Coronary artery (tissue), 2 donors: ENCODE measurements around the gene AGRN.

ENCODE experiments used
- DNase-seq: peaks from one replicate; pipeline ENCODE4 v3.0.0-alpha.2; 2017; ENCODE audit warnings: low spot score
- H3K27ac ChIP-seq, 2 donors: fragments of 200-600 bp; sonication (generic); one replicate each; pipeline ENCODE4 v1.5.1; 2016 to 2019
- H3K4me3 ChIP-seq: fragments of 200-600 bp; sonication (generic); 2 replicates; pipeline ENCODE4 v1.5.1; 2016; ENCODE audit warnings: mild to moderate bottlenecking, moderate library complexity
- TF ChIP-seq, protein P1 (sequence below): fragments of 200-600 bp; sonication (generic); IDR thresholded peaks from one replicate; pipeline ENCODE4 v1.5.1; 2019; ENCODE audit warnings: antibody characterized with exemption

The AGRN gene

DNA sequence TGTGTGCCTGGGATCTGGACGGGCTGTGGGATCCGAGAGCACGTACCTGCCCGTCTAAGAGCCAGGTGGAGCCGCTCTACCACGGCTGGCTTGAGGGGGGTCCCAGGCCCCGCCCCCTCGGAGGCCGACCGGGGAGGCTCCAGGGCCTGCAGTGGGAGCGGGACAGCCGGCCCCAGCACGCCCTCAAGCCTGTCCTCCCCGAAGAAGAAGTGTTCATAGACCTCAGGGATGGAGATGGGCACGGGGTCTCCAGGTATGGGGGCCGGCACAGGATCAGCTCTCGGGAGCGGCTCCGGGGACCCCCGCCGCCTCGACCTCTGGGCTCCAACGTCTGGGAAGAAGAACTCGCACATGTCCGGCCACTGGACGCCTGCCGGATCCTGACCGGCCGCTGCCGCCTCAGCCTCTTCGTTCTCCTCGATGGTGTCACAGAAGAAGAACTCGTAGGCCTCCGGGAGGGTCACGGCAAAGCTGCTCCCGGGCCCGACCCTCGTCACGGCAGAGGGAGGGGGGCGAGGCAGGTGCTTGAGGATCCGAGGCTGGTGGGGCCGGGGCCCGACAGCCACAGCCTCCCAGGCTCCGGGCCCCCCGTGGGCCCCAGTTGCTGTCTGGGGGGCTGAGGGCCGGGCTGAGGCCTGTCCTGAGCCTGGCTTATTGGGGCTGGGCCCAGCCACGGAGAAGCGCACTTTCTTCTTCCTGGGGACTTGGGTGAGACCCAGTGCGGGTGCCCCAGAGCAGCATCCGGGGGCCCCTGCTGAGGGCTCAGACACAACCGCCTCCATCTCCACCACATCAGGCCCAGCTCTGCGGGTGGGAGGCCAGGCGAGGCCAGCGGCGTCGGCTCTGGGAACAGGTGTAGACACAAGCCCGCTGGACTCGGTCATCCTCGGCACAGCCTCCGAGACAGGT lies 40.8 kb upstream of the AGRN start:
- no peak overlapping the region for H3K4me3 ChIP-seq
- no peak for DNase-seq
- H3K27ac ChIP-seq, result no peak overlapping the region
- TF ChIP-seq, protein P1, sequence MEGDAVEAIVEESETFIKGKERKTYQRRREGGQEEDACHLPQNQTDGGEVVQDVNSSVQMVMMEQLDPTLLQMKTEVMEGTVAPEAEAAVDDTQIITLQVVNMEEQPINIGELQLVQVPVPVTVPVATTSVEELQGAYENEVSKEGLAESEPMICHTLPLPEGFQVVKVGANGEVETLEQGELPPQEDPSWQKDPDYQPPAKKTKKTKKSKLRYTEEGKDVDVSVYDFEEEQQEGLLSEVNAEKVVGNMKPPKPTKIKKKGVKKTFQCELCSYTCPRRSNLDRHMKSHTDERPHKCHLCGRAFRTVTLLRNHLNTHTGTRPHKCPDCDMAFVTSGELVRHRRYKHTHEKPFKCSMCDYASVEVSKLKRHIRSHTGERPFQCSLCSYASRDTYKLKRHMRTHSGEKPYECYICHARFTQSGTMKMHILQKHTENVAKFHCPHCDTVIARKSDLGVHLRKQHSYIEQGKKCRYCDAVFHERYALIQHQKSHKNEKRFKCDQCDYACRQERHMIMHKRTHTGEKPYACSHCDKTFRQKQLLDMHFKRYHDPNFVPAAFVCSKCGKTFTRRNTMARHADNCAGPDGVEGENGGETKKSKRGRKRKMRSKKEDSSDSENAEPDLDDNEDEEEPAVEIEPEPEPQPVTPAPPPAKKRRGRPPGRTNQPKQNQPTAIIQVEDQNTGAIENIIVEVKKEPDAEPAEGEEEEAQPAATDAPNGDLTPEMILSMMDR, result no peak

DNA sequence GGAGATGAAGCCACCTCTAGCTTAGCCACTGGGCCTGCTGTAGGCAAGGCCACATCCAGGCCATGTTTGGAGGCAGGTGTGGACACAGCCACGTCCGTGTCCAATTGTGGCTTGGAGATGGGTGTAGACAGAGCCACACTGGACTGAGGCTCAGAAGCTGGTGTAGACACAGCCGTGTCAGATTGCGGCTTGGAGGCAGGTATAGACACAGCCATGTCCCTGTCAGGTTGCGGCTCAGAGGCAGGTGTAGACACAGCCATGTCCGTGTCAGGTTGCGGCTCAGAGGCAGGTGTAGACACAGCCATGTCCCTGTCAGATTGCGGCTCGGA lies 40.2 kb upstream of the AGRN start:
- TF ChIP-seq, protein P1, result no peak

DNA sequence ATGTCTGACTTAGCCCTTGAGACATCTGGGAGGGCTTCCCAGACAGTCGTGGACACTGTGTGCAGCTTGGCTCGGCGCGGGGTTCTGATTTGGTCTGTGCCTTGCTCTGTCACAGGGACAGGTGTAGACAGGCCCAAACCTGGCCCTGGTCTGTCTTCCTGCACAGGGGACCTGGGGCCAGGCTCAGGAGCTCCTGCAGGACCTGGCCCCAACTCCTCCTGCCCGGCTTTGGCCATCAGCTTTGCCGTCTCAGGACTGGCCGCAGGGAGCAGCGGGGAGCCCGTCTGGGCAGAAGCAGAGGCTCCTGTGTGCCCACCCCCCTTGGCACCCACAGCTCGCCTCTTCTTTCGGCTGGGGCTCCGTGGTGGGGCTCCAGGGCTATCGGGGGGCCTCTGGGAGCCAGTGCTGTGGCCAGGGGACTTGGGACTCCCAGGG lies 39.8 kb upstream of the AGRN start:
- no peak overlapping the region for H3K4me3 ChIP-seq
- no peak overlapping the region for H3K27ac ChIP-seq
- TF ChIP-seq, protein P1, result no peak
- no peak for DNase-seq

More for the DNA sequence above, 40.2 kb upstream of the AGRN start:
- no peak for DNase-seq
- Histone ChIP-seq H3K4me3 (no peak overlapping the region), H3K27ac (no peak overlapping the region)

DNA sequence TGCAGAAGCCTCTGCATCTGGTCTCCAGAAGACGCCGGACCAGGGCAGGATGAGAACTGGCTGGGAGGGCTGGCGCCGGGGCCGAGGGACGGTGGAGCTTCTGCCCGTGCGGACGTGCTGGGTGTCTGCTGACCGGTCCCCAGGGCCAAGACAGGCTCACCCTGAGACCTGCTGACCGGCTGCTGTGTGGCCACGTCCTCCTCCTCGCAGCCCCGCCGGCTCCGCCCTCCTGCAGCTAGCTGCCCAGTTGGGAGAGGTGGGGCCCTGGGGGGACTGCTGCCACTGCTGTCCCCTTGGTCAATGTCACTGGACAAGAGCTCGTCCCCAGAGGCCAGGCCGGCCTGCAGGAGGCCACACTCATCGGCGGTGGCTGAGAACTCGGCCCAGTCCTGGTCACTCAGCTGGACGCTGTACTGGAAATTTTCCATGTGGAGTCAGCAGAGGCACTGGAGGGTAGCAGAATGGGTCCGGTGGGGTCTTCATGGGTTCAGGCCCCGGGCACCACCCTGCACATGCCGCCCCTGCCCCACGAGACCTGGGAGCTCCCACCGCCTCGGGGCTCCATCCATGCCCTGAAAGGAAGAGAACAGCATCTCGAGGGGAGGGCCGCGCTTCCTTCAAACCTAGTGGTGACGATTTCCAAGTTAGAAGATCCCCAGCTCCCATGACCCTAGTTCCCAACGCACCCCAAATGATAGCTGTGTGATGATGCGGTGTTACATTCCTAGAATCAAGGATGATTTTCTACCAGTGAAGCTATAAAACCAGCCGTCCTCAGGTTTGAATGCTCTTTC lies 39.1 kb upstream of the AGRN start:
- TF ChIP-seq, protein P1, result no peak
- Histone ChIP-seq H3K27ac (no peak overlapping the region), H3K4me3 (no peak overlapping the region)
- no peak for DNase-seq

DNA sequence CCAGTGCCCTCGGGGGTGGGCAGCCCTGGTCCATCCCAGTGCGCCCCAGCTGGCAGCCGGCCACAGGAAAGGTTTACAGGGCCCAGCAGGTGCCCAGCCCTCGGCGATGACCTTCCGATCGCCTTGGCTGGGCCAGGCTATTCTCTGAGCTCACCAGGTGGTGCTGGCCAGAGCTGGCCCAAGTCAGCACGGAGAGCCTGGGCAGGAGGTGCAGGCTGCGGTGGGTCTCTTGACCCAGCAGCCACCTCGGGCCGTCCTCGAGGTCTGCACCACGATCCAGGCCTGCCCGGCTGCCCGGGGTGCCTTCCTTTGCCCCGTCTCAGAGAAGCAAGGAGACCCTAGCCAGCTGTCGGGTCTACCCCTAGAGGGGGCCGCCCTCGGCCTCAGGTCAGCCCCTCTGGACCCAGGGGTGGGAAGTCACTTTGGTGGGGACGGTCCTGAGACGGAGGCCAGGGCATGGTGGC lies 38.4 kb upstream of the AGRN start:
- H3K4me3 ChIP-seq, result no peak overlapping the region
- TF ChIP-seq, protein P1, result no peak
- H3K27ac ChIP-seq, result no peak overlapping the region
- DNase-seq, result no peak

DNA sequence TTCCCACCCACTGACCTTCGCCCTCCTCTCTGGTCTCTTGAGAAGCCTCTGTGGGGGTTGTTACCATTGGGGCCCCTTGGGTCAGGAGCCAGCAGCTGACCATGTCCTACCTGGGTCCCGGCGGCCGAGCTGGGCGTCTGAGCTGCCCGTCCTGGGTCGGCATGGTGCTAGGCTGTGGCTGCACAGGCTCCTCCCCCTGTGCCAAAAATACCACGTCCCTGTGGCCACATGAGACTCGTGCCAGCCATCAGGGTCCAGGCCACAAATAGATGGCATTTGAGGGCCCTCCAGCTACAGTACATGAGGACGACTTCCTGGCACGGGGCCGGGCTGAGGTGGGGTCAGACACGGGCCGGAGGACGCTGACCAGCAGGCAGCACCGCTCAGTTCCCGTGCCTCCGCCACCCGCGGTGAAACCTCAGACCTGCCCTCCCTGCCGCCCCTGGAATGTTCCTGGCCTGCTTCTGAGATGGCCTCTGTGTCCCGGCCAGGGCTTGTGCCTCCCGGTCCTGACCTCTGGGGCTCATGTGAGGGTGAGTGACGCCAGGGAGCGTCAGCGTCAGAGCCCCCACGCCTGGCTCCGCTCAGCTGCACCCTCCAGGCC lies 37.9 kb upstream of the AGRN start, which contains the start of gene PERM1:
PERM1 (minus strand) TSS at position 139 of the 604 bp plus-strand sequence. CDS start 1,064 bp downstream, outside the sequence.
- peak within 1 kb of the TSS in 1 of 2 donors; percentile 3 for H3K27ac ChIP-seq
- no peak within 1 kb of the TSS for H3K4me3 ChIP-seq
- no peak for DNase-seq
- TF ChIP-seq, protein P1, result no peak
